ENCODE measurements around the gene PHF3.

Gene PHF3

GRCh38 chr6:63610944-63611343, 24.7 kb upstream of the PHF3 start:
- TF ChIP-seq TAF1 (IDR thresholded peaks at IDR 0.05; ENCODE audit: borderline replicate concordance, insufficient read depth, low read length) (no peak), POLR2AphosphoS5 (IDR thresholded peaks at IDR 0.05; ENCODE audit: low read depth, low read length) (no peak), FOXP2 (optimal IDR thresholded peaks at IDR 0.05; ENCODE audit: borderline replicate concordance, extremely low read depth, extremely low read length, insufficient read depth) (no peak)

DNA sequence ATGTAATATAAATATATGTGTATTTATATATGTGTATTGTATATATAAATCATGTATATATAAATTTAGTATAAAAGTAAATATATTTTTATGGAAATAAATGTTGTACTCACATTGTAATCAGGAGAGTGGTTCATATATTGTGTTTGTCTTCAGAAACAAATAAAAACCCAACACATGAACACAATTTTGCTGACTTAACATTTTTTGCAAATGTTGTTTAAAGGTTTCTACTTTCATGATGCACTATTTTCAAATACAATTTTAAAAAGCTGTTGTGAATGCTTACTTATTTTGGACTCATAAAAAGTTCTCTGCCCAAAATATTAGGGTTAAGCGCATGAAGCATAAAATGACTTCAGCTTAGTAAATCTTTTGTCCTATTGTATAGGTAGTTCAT, 24.0 kb upstream of the PHF3 start:
- no peak for TF ChIP-seq REST (IDR thresholded peaks at IDR 0.05; ENCODE audit: insufficient read depth in 1 of 2, low read depth in 2 of 2, low read length in 2 of 2)
- TF ChIP-seq TAF1 (IDR thresholded peaks at IDR 0.05; ENCODE audit: borderline replicate concordance, insufficient read depth, low read length) = no peak
- TF ChIP-seq POLR2AphosphoS5 (IDR thresholded peaks at IDR 0.05; ENCODE audit: low read depth, low read length) = no peak
- no peak for TF ChIP-seq FOXP2 (optimal IDR thresholded peaks at IDR 0.05; ENCODE audit: borderline replicate concordance, extremely low read depth, extremely low read length, insufficient read depth)
- no peak for TF ChIP-seq SIN3A (IDR thresholded peaks at IDR 0.05; ENCODE audit: borderline replicate concordance, insufficient read depth, low read length)

DNA sequence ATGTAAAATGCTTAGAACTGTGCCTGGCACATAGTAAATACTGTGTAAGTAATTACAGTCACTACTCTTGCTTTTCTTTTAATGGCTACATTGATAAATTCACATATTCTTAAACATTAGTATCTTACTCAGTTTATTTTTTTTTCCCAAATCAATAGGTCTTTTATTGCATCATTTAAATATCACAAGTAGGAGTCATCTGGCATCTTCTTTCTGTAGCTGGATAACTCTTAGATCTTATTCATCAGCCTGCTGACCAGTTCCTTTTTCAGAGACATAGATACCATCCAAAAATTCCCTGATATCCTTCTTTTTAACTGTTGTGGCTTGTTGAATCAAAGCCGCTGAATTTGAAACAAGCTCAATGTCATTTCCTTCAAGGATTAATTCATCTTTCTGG, 20.0 kb upstream of the PHF3 start:
- no peak for TF ChIP-seq REST (IDR thresholded peaks at IDR 0.05; ENCODE audit: insufficient read depth in 1 of 2, low read depth in 2 of 2, low read length in 2 of 2)
- TF ChIP-seq TAF1 (IDR thresholded peaks at IDR 0.05; ENCODE audit: borderline replicate concordance, insufficient read depth, low read length) = no peak
- no peak for TF ChIP-seq FOXP2 (optimal IDR thresholded peaks at IDR 0.05; ENCODE audit: borderline replicate concordance, extremely low read depth, extremely low read length, insufficient read depth)
- no peak for TF ChIP-seq POLR2AphosphoS5 (IDR thresholded peaks at IDR 0.05; ENCODE audit: low read depth, low read length)
- TF ChIP-seq SIN3A (IDR thresholded peaks at IDR 0.05; ENCODE audit: borderline replicate concordance, insufficient read depth, low read length) = no peak

- TF ChIP-seq TAF1 (IDR thresholded peaks at IDR 0.05; ENCODE audit: borderline replicate concordance, insufficient read depth, low read length) (no peak), POLR2AphosphoS5 (IDR thresholded peaks at IDR 0.05; ENCODE audit: low read depth, low read length) (no peak), SIN3A (IDR thresholded peaks at IDR 0.05; ENCODE audit: borderline replicate concordance, insufficient read depth, low read length) (no peak), REST (IDR thresholded peaks at IDR 0.05; ENCODE audit: insufficient read depth in 1 of 2, low read depth in 2 of 2, low read length in 2 of 2) (no peak), FOXP2 (optimal IDR thresholded peaks at IDR 0.05; ENCODE audit: borderline replicate concordance, extremely low read depth, extremely low read length, insufficient read depth) (no peak)
Measured at GRCh38 chr6:63624091-63624490, 11.5 kb upstream of the PHF3 start.

GRCh38 chr6:63630466-63630865, 5.1 kb upstream of the PHF3 start:
- TF ChIP-seq POLR2AphosphoS5 (IDR thresholded peaks at IDR 0.05; ENCODE audit: low read depth, low read length) (no peak), REST (IDR thresholded peaks at IDR 0.05; ENCODE audit: insufficient read depth in 1 of 2, low read depth in 2 of 2, low read length in 2 of 2) (no peak), FOXP2 (optimal IDR thresholded peaks at IDR 0.05; ENCODE audit: borderline replicate concordance, extremely low read depth, extremely low read length, insufficient read depth) (no peak), SIN3A (IDR thresholded peaks at IDR 0.05; ENCODE audit: borderline replicate concordance, insufficient read depth, low read length) (no peak), TAF1 (IDR thresholded peaks at IDR 0.05; ENCODE audit: borderline replicate concordance, insufficient read depth, low read length) (no peak)
